B cell (primary cell): ENCODE results near the gene SPATA7.

ENCODE experiments used
- EZH2 ChIP-seq: IDR thresholded peaks from 2 replicates; pipeline ENCODE4 v1.6.1; 2012; ENCODE audit warnings: borderline replicate concordance, low read depth, mild to moderate bottlenecking, moderate library complexity, low read length; ENCODE audit not compliant: insufficient read depth, poor library complexity, severe bottlenecking
- TF ChIP-seq, protein P1 (sequence below): fragments of 200-600 bp; IDR thresholded peaks from one replicate; pipeline ENCODE4 v1.8.0; 2022; ENCODE audit warnings: antibody characterized with exemption, mild to moderate bottlenecking

GRCh38 chr14:88379706-88380343 is 5.6 kb upstream of the SPATA7 start:
- TF ChIP-seq, protein P1, sequence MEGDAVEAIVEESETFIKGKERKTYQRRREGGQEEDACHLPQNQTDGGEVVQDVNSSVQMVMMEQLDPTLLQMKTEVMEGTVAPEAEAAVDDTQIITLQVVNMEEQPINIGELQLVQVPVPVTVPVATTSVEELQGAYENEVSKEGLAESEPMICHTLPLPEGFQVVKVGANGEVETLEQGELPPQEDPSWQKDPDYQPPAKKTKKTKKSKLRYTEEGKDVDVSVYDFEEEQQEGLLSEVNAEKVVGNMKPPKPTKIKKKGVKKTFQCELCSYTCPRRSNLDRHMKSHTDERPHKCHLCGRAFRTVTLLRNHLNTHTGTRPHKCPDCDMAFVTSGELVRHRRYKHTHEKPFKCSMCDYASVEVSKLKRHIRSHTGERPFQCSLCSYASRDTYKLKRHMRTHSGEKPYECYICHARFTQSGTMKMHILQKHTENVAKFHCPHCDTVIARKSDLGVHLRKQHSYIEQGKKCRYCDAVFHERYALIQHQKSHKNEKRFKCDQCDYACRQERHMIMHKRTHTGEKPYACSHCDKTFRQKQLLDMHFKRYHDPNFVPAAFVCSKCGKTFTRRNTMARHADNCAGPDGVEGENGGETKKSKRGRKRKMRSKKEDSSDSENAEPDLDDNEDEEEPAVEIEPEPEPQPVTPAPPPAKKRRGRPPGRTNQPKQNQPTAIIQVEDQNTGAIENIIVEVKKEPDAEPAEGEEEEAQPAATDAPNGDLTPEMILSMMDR: no peak
- no peak for TF ChIP-seq EZH2
